ENCODE results near the gene VGF.
"Not testable (repeated sequence)": the region's sequence is repeated elsewhere in the genome, so short reads cannot be mapped to it uniquely, and the experiment has no call there.

VGF gene

DNA sequence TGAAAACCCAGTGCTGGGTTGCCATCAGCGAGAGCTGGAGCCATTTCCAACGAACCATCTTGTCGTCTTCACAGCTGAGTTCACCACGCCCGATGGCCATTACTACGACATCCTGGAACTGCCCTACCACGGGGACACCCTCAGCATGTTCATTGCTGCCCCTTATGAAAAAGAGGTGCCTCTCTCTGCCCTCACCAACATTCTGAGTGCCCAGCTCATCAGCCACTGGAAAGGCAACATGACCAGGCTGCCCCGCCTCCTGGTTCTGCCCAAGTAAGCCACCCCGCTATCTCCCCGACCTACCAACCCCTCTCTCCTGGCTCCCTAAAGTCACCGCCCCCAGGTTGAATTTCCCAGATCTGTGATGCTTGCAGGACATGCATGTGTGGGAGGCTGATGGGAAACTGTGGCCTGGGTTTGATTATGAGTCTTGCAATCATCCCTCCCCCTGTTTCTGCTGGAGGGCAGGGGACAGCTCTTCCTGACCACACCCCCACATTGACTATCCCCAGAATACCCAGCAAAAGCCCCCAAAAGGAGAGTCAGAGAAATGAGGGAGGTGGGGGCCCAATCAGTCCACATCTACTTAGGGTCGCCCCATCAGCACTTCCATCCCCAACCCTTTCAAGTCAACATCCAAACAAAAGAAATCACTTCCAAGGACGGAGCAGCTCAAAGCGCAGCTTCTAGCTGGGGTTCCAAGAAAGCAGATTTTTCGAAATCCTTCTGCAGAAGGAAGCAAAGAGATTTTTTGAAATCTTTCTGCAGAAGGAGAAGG, 31.6 kb downstream of the VGF start:
- DNase-seq: no peak

DNA sequence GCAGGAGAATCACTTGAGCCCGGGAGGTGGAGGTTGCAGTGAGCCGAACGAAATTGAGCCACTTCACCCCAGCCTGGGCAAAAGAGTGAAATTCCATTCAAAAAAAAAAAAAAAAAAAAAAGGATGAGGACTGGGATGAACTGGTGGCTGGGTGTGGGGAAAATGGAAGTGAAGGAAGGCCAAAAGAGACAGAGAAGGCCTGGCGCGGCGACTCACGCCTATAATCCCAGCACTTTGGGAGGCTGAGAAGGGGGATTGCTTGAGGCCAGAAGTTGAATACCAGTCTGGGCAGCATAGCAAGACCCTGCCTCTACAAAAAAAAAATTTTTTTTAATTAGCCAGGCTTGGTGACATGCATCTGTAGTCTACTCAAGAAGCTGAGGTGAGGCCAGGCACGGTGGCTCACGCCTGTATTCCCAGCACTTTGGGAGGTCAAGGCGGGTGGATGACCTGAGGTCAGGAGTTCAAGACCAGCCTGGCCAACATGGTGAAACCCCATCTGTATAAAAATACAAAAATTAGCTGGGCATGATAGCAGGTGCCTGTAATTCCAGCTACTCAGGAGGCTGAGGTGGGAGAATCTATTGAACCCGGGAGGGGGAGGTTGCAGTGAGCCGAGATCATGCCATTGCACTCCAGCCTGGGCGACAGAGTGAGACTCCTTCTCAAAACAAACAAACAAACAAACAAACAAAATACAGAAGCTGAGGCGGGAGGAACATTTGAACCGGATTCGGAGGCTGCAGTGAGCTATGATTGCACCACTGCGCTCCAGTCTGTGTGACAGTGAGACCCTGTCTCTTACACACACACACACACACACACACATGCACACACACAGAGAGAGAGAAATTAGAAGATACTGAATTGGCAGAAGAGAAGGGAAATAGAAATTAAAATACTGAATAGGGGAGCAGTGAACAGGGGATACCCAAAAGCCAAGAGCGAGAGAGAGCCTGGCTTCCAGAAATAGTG, 32.5 kb downstream of the VGF start:
- DNase-seq: not testable (repeated sequence)

DNA sequence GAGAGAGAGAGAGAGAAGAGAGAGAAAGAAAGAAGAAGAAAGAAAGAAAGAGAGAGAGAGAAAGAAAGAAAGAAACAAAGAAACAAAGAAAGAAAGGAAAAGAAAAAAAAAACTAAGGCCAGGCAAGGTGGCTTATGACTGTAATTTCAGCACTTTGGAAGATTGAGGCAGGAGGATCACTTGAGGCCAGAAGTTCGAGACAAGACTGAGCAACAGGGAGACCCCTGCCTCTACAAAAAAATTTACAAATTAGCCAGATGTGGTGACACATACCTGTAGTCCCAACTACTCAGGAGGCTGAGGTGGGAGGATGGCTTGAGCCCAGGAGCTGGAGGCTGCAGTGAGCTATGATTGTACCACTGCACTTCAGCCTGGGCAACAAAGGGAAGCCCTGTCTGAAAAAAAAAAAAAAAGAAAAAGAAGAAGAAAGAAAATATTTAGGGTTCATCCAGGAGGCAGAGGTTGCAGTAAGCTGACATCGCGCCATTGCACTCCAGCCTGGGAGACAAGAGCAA, 35.7 kb downstream of the VGF start:
- no peak for DNase-seq

DNA sequence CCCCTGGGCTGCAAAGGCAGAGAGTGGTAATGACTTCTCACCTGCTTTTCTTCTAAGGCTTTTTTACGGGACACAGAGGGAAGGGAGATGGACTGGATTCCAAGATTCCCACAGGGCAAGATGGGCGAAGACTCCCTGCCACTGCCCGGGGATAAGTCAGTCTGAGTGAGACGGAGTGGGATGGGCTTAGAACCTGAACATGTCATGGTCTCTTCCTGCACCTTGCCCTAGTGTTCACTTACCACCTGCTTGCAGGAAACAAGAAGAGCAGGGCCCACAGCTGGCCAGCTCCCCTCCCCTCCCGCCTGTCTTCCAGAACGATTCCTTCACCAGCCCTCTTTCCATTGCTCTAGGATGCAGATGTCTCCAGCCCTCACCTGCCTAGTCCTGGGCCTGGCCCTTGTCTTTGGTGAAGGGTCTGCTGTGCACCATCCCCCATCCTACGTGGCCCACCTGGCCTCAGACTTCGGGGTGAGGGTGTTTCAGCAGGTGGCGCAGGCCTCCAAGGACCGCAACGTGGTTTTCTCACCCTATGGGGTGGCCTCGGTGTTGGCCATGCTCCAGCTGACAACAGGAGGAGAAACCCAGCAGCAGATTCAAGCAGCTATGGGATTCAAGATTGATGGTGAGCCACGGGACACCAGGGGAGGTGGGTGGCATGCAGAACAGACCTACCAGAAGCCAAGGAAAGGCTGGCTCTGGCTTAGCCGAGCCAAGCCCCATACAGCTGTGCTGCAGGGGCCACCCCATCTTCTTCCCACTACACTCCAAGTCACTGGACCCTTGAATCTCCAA, 37.1 kb downstream of the VGF start:
- no peak for DNase-seq

DNA sequence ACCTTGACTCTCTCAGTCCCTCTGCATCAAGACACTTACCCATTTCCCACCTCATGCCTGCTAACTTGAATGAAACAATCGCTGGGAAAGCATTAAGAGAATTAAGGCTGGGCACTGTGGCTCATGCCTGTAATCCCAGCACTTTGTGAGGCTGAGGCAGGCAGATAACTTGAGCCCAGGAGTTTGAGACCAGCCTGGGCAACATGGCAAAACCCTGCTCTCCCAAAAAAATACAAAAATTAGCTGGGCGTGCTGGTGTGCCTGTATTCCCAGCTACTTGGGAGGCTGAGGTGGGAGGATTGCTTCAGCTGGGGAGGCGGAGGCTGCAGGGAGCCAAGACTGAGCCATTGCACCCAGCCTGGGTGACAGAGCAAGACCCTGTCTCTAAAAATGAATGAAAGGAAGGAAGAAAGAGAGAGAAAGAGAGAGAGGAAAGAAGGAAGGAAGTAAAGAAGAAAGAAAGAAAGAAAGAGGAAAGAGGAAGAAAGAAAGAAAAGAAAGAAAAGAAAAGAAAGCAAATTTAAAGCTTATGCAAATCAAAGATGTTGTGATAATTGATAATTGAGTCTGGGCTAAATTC, 37.8 kb downstream of the VGF start:
- DNase-seq: no peak

DNA sequence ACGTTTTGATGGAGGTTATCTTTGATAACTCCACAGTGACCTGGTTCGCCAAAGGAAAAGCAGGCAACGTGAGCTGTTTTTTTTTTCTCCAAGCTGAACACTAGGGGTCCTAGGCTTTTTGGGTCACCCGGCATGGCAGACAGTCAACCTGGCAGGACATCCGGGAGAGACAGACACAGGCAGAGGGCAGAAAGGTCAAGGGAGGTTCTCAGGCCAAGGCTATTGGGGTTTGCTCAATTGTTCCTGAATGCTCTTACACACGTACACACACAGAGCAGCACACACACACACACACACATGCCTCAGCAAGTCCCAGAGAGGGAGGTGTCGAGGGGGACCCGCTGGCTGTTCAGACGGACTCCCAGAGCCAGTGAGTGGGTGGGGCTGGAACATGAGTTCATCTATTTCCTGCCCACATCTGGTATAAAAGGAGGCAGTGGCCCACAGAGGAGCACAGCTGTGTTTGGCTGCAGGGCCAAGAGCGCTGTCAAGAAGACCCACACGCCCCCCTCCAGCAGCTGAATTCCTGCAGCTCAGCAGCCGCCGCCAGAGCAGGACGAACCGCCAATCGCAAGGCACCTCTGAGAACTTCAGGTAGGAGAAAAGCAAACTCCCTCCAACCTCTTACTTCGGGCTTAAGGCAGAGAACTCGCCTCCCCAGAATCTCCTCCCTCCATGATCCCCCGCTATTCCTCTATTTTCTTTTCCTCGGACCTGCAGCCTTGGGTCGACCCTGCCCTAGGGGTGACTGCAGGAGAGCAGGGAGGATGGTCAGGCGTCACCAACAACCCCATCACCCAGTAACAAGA, 38.5 kb downstream of the VGF start, which contains the start of gene SERPINE1:
Gene SERPINE1, plus strand, starts transcription at position 454 of the 809 bp plus-strand sequence. CDS start 1,290 bp downstream, outside the sequence.
- DNase-seq: peak; percentile 32 to 41

DNA sequence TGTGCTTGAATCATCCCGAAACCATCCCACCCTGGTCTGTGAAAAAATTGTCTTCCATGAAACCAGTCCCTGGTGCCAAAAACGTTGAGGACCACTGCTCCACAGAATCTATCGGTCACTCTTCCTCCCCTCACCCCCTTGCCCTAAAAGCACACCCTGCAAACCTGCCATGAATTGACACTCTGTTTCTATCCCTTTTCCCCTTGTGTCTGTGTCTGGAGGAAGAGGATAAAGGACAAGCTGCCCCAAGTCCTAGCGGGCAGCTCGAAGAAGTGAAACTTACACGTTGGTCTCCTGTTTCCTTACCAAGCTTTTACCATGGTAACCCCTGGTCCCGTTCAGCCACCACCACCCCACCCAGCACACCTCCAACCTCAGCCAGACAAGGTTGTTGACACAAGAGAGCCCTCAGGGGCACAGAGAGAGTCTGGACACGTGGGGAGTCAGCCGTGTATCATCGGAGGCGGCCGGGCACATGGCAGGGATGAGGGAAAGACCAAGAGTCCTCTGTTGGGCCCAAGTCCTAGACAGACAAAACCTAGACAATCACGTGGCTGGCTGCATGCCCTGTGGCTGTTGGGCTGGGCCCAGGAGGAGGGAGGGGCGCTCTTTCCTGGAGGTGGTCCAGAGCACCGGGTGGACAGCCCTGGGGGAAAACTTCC, 39.2 kb downstream of the VGF start:
- DNase-seq: no peak

DNA sequence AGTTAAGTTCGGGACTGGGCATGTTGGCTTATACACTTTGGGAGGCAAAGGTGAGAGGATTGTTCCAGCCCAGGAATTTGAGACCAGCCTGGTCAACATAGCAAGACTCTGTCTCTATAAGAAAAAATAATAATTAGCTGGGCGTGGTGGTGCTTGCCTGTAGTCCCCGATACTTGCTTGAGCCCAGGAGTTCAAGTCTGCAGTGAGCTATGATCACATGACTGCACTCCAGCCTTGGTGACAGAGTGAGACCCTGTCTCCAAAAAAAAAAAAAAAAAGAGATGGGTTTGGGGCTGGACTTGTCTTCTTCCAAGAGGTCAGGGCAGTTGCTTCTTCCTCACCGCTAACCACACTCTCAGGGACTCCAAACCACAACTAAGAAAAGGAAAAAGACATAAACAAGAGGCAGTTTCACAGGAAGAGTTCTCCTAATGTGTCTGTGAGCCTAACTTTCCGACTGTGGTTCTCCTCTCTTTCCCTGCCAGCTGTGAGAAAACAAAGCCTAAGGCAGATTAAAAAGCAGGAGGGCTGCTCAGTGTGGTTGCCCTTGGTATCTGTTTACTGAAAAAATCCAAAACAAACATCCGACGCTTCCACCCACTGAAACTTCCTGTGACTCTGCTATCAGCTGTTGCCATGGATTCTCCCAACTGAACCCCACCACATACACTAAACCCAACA, 40.9 kb downstream of the VGF start:
- no peak for DNase-seq

DNA sequence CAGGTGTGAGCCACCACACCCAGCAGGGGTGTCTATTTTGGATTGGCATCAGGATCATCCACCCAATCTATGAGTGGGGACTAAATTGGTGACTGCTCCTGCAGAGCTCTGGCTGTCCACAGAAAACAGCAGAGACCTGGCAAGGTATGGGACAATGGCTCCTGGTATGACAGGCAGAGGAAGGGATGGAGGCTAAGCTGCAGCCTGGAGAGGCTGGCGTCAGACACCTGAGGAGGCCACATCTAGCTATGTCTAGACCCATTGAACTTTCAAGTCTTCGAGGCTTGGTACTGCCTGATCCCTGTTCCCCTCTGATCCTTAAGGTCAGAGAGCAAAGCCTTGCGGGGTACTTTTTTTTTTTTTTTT, 41.7 kb downstream of the VGF start:
- DNase-seq: no peak

DNA sequence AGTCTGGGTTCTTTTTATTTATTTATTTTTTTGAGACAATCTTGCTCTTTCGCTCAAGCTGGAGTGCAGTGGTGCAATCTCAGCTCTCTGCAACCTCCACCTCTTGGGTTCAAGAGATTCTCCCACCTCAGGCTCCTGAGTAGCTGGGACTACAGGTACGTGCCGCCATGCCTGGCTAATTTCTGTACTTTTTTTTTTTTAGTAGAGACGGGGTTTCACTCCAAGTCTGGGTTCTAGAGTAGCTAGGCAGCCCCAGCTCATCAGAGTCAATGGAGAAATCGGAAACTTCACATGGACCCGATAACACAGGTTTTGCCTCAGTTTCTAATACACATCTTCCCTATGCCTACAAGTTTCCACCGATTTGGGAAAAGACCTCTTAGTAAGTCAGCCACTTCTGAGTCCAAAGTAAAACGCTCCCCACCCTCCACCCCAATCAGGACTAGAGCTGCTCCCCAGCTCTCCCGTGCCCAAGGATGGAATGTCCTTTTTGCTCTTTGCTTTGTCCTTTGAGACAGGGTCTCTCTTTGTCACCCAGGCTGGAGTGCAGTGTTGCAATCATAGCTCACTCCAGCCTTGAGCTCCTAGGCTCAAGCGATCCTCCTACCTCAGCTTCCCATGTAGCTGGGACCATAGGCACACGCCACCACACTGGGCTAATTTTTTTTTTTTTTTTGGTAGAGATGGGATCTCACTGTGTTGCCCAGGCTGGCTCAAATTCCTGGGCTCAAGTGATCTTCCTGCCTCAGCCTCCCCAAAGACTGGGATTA, 42.3 kb downstream of the VGF start:
- DNase-seq: no peak

DNA sequence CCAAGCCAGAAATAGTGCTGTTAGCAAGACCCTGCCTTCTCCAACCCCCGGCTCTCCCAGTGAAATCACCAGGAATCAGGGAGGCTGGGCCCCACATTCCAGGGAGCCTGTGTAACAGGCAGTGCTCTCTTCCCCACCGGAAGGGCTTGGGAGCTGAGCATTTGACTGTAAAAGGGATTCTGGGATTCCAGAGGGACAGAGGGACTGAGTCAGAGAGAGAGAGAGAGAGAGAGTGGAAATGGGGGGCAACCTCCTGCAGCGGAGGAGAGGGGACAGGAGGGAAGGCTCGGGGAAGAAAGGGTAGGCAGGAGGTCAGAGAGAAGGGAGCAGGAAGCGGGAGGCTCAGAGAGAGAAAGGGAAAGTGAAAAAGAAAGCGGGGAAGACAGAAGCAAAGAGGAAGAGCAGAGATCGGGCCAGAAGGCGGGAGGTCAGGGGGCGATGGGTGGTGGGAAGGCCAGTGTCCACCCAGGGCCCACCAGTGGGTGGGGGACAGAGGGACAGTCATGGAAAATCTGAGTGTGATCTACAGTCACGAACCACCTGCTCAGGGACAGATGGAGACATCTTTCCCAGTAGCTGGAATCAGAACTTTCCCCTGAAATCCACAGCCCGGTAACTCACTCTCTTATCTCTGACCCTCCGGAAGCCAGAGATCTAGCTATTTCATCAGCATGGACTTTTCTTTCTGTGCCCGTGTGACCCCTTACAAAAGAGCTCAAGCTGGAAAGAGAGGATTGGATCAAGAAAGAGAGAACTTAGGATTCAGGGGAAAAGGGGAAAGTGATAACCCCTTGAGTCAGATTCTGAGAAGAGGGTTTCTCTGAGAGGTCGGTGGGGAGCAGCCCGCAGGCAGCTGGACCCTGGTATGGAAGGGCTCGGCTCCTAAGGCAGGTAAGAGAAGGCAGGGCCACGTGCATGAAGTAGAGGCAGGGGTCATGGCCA, 43.1 kb downstream of the VGF start:
- no peak for DNase-seq

DNA sequence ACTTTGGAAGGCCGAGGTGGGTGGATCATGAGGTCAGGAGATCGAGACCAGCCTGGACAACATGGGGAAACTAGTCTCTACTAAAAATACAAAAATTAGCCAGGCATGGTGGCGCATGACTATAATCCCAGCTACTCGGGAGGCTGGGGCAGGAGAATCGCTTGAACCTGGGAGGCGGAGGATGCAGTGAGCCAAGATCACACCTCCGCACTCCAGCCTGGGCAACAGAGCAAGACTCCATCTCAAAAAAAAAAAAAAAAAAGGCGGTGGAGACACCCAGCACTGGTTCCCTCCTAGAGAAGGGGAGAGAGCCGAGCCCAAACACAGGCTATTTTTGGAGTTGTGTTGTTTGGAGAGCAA, 43.8 kb downstream of the VGF start:
- not testable (repeated sequence) for DNase-seq

DNA sequence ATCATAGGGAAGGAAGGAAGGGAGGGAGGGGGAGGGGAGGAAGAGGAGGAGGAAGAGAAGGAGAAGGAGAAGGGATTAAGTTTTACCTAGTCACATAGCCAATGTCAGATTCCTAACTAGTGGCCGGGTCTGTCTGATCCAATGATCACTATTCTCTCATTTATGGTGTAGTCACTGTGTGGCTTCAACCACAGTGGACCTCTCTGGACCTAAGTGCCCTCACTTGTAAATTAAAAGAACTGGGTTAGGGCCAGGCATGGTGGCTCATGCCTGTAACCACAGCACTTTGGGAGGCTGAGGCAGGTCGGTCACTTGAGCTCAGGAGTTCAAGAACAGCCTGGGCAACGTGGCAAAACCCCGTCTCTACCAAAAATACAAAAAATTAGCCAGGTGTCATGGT, 45.1 kb downstream of the VGF start:
- no peak for DNase-seq

DNA sequence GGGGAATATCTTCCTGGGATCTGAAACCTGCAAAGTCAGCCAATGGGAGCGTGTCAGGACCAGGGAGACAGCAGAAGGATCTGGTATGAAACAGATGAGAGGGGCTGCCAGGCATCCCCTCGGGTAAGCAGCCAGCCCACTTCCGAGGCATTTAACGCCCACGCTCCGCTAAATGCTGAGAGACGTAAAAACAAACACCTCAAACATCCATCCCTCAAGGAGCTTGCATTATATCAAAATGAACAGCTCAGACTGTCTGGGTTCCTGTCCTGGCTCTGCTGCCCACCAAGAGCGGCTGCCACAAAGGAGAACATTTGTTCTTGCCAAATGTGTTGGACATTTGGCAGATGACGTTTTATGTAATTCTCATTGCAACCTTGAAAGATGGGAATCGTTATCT, 45.5 kb downstream of the VGF start:
- DNase-seq: no peak

DNA sequence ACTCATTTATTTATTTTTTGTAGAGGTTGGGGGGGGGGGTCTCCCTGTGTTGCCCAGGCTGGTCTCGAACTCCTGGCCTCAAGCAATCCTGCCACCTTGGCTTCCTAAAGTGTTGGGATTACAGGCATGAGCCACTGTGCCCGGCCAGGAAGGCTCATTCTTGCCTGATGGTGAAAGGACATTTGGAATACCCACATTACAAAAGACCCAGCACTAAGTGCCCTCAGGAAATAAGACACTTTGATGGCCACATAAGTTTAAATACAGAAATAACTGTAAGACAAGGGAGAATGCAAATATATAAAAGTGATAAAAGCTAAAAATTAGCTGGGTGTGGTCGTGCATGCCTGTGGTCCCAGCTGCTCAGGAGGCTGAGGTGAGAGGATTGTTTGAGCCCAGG, 46.5 kb downstream of the VGF start:
- DNase-seq: no peak

DNA sequence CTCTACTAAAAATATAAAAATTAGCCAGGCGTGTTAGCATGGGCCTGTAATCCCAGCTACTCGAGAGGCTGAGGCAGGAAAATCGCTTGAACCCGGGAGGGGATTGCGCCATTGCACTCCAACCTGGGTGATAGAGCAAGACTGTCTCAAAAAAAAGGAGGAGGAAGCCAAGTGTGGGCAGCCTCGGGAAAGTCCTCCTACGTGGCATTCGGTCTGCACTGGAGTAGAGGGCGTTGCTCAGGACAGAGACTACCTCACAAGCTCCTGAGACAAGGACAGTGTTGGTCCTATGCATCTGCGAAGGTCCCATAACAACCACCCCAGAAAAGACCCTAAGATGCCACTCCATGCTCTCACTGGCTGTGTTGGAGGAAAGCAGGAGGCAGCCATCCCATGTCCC, 48.5 kb downstream of the VGF start:
- no peak for DNase-seq

DNA sequence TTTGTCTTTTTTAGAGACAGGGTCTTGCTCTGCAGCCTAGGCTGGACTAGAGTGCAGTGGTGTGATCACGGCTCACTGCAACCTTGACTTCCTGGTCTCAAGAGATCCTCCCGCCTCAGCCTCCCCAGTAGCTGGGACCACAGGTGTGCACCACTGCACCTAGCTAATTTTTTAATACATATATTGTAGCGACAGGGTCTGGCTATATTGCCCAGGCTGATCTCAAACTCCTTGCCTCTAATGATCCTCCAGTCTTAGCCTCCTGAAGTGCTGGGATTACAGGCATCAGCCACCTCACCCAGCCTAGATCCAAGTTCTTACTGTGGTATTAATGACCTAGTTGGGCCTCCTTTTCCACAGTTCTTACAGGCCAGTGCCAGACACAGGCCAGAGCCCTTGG, 50.2 kb downstream of the VGF start:
- no peak for DNase-seq

DNA sequence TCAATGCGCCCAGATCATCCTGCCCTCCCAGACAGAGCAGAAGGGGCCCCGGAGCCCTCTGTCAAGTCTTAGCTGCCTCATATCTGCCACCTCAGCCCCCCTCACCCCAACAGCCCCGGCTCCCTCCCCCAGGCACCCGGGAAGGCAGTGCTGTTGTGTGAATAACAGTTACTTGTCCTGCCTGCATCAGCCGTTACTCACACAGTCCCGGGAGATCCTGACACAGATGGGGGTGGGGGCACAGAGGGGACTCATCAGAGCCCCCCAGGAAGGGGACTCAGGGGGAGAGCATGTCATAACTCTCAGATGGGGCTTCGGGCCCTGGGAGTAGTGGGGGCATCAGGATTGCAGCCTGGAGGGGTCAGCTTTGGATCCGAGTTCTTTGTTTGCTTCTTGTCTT, 50.9 kb downstream of the VGF start:
- DNase-seq: no peak

DNA sequence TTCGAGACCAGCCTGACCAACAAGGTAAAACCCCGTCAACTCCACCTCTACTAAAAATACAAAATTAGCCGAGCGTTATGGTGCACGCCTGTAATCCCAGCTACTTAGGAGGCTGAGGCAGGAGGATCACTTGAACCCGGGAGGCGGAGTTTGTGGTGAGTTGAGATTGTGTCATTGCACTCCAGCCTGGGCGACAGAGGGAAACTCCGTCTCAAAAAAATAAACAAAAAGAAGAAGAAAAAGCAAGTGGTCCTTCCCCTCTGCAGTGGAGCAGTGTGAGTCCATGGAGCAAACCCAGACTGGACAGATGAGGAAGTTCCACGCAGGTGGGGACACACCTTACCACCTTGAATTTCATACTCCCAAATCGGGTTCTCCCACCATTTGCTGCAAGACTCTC, 51.5 kb downstream of the VGF start:
- DNase-seq: no peak
